HG03045 (cell line): Measurements from ENCODE around the gene EBNA1BP2.
"Not testable (repeated sequence)": the region's sequence is repeated elsewhere in the genome, so short reads cannot be mapped to it uniquely, and the experiment has no call there.

Experiments
- ATAC-seq: cut with Tn5 transposase; IDR thresholded peaks from one replicate; pipeline ENCODE4 v1.9.1; 2021; ENCODE audit warnings: mild to moderate bottlenecking, moderate library complexity; ENCODE audit not compliant: unreplicated experiment

The EBNA1BP2 gene

GRCh38 chr1:43172527-43172972 is 460 bp upstream of the EBNA1BP2 start:
- peak; percentile 39 for ATAC-seq

GRCh38 chr1:43171312-43171875 is 696 bp downstream of the EBNA1BP2 start:
- ATAC-seq = no peak

- ATAC-seq = no peak
These were observed 6.3 kb downstream of the EBNA1BP2 start for GRCh38 chr1:43165765-43166164.

GRCh38 chr1:43165162-43165561 is 6.9 kb downstream of the EBNA1BP2 start:
- ATAC-seq = no peak

GRCh38 chr1:43156026-43156425 is 16.1 kb downstream of the EBNA1BP2 start:
- no peak for ATAC-seq

- no peak for ATAC-seq
These were observed 18.6 kb downstream of the EBNA1BP2 start for GRCh38 chr1:43153443-43153842.

- no peak for ATAC-seq
These were observed 19.2 kb downstream of the EBNA1BP2 start for GRCh38 chr1:43152866-43153265.

- no peak for ATAC-seq
These were observed 22.2 kb downstream of the EBNA1BP2 start for GRCh38 chr1:43149889-43150288.

GRCh38 chr1:43147625-43148327 is 24.3 kb downstream of the EBNA1BP2 start:
- no peak for ATAC-seq

GRCh38 chr1:43144237-43144636 is 27.9 kb downstream of the EBNA1BP2 start:
- ATAC-seq = no peak

- ATAC-seq = no peak
These were observed 28.6 kb downstream of the EBNA1BP2 start for GRCh38 chr1:43143441-43143888.

GRCh38 chr1:43140583-43140982 is 31.5 kb downstream of the EBNA1BP2 start:
- no peak for ATAC-seq

GRCh38 chr1:43140010-43140409 is 32.1 kb downstream of the EBNA1BP2 start:
- no peak for ATAC-seq

- not testable (repeated sequence) for ATAC-seq
These were observed 32.8 kb downstream of the EBNA1BP2 start for GRCh38 chr1:43139295-43139694.

- ATAC-seq = no peak
These were observed 34.5 kb downstream of the EBNA1BP2 start for GRCh38 chr1:43137445-43138052.

- ATAC-seq = no peak
These were observed 36.0 kb downstream of the EBNA1BP2 start for GRCh38 chr1:43135857-43136781.

GRCh38 chr1:43134640-43135039 is 37.5 kb downstream of the EBNA1BP2 start:
- no peak for ATAC-seq

GRCh38 chr1:43134068-43134467 is 38.0 kb downstream of the EBNA1BP2 start:
- ATAC-seq = no peak

GRCh38 chr1:43129426-43129825 is 42.7 kb downstream of the EBNA1BP2 start:
- ATAC-seq = no peak

GRCh38 chr1:43128816-43129215 is 43.3 kb downstream of the EBNA1BP2 start:
- ATAC-seq = no peak

GRCh38 chr1:43123031-43123430 is 49.1 kb downstream of the EBNA1BP2 start:
- ATAC-seq = no peak
